Left lung (tissue), 10 donors: ENCODE data around the gene CTSC. TPM values are rescaled to one million over a fixed set of nuclear protein-coding genes. Genes with fewer than 3 reads are reported as not detected.

Experiments
- ATAC-seq: fragments of 200-7000 bp; cut with Tn5 transposase; one replicate; pipeline ENCODE4 v1.9.1; 2020; ENCODE audit warnings: moderate library complexity
- DNase-seq, 4 donors: peaks; one replicate each; pipeline ENCODE4 v3.0.0-alpha.2; 2013 to 2020
- H3K27ac ChIP-seq, 2 donors: fragments of 200-600 bp; sonication (generic) in 1 of 2; one replicate each; pipeline versions ENCODE4 v1.5.0 to v1.8.0; 2020 to 2021
- H3K27me3 ChIP-seq, 2 donors: fragments of 200-600 bp; sonication (generic) in 1 of 2; one replicate each; pipeline versions ENCODE4 v1.5.0 to v1.8.0; 2020 to 2021
- H3K36me3 ChIP-seq, 2 donors: fragments of 200-600 bp; sonication (generic) in 1 of 2; one replicate each; pipeline versions ENCODE4 v1.5.0 to v1.8.0; 2020 to 2021
- H3K4me1 ChIP-seq, 2 donors: fragments of 200-600 bp; one replicate each; pipeline ENCODE4 v1.8.0; 2021
- H3K4me3 ChIP-seq, 2 donors: fragments of 200-600 bp; sonication (generic) in 1 of 2; one replicate each; pipeline versions ENCODE4 v1.5.0 to v1.8.0; 2020 to 2021; ENCODE audit warnings: mild to moderate bottlenecking in 1 of 2
- H3K9me3 ChIP-seq, 2 donors: fragments of 200-600 bp; sonication (generic) in 1 of 2; one replicate each; pipeline versions ENCODE4 v1.5.0 to v1.8.0; 2020 to 2021
- CTCF ChIP-seq, 2 donors: fragments of 200-600 bp; sonication (generic) in 1 of 2; IDR thresholded peaks; one replicate each; pipeline versions ENCODE4 v1.5.0 to v1.8.0; 2021; ENCODE audit warnings: antibody characterized with exemption in 2 of 2
- intact Hi-C, 2 donors: fragments of 100-400 bp; cut with DNase I; formaldehyde crosslinking; loops; one replicate each; pipeline versions ENCODE4 v1.11.2 to v1.14.2; 2022
- polyA plus RNA-seq, 6 donors: library from polyadenylated mRNA; unstranded; fragments of 120-200 nt; gene quantifications; one replicate each; pipeline ENCODE4 v1.2.1, GENCODE V29; 2013; ENCODE audit not compliant: insufficient read length in 6 of 6
- total RNA-seq, 2 donors: library from RNA; stranded (reverse); fragmentation: NEBNext Ultra II Directional; extraction: Animal tissue kit (Norgen Biotek cat#: 25700); gene quantifications; one replicate each; pipeline ENCODE4 v1.2.1, GENCODE V29; 2021
- donor health status: DM: no; HTN: yes; CAD: no.
- donor health status: DM: no; HTN: no; CAD: no.

CTSC gene
- total and polyA plus RNA-seq, 8 donors, result 162 to 422 (median 190) TPM

DNA sequence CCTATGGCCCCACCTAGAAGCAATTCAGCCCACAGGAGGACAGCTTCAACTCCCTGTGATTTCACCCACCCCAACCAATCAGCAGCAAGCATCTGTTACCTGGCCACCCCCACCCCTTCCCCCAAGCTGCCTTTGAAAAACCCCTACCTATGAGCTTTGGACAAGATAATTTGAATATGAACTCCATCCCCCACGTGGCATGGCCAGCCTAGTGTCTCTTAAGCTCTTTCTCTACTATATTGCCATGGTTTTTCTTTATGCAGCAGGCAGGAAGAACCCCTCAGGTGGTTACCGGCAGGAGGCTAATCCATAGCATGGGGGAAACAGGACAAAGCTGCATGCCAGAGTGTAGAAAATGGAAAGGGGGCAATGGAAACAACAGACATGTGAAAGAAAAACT is 29.0 kb downstream of the CTSC start:
- intact Hi-C loops, result no loop called here
- H3K4me1 ChIP-seq, result no peaks in the 10 kb centered on the region
- H3K27me3 ChIP-seq, result no peaks in the 10 kb centered on the region
- H3K4me3 ChIP-seq, result no peak overlapping the region
- no peak for TF ChIP-seq CTCF (IDR thresholded peaks at IDR 0.05)
- H3K9me3 ChIP-seq, result no peaks in the 10 kb centered on the region
- H3K36me3 ChIP-seq, result peaks cover 0 to 64% of the 10 kb centered on the region in 2 donors
- no peak for ATAC-seq
- no peak for DNase-seq
- no peak overlapping the region for H3K27ac ChIP-seq

- no peak for DNase-seq
- H3K9me3 ChIP-seq, result no peaks in the 10 kb centered on the region
- peaks cover 0 to 68% of the 10 kb centered on the region in 2 donors for H3K36me3 ChIP-seq
- H3K27me3 ChIP-seq, result no peaks in the 10 kb centered on the region
- no peaks in the 10 kb centered on the region for H3K4me1 ChIP-seq
- intact Hi-C loops, result no loop called here
- no peak overlapping the region for H3K4me3 ChIP-seq
- H3K27ac ChIP-seq, result no peak overlapping the region
- no peak for ATAC-seq
- TF ChIP-seq CTCF (IDR thresholded peaks at IDR 0.05), result no peak
These were observed 29.6 kb downstream of the CTSC start for GRCh38 chr11:88307749-88308425.

DNA sequence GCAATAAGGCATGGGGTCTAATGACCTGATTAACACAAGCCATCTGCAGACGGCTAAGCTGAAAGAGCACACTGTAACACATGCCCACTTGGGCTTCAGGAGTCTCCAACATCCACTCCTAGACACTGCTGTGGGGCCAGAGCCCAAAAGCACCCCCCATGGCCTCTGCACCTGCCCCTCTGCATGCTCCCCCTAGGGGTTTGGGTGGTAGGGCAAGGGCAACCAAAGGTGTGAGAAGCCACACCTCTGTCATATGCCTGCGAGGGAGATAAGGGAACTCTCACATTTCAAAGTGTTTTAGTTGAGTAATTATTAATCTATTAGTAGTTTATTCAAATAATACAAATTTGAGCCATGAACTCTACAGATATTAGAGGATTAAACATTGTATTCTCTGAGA is 30.8 kb downstream of the CTSC start:
- Histone ChIP-seq H3K27ac (no peak overlapping the region), H3K36me3 (peaks cover 0 to 60% of the 10 kb centered on the region in 2 donors), H3K4me3 (no peak overlapping the region), H3K9me3 (no peaks in the 10 kb centered on the region), H3K27me3 (no peaks in the 10 kb centered on the region), H3K4me1 (peaks cover 4% of the 10 kb centered on the region in 2 donors)
- ATAC-seq (no peak), DNase-seq (no peak)
- no peak for TF ChIP-seq CTCF (IDR thresholded peaks at IDR 0.05)
- intact Hi-C loops, result no loop called here

DNA sequence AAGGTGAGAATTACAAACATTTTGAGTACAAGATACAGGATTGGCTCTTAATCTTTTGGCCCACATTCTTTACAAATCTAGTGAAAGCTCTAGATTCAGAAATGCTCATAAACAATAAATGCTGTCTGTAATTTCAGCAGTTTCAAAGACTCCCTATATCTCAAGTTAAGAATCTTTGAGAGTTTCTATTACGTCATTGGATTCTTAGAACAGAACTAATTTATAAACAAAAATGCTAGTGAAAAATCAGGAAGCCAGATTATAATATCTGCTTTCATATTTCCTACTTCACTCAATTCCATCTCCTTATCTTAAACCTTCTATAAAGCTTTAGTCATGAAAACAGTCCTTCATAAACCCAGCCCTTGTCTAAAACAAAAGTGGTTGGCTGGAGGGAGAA is 32.1 kb downstream of the CTSC start:
- intact Hi-C loops, result no loop called here
- DNase-seq, result no peak
- H3K36me3 ChIP-seq, result peaks cover 0 to 59% of the 10 kb centered on the region in 2 donors

GRCh38 chr11:88304352-88304751 is 33.2 kb downstream of the CTSC start:
- H3K9me3 ChIP-seq, result no peaks in the 10 kb centered on the region
- H3K27me3 ChIP-seq, result no peaks in the 10 kb centered on the region
- no peak overlapping the region for H3K4me3 ChIP-seq
- no peak for DNase-seq
- H3K4me1 ChIP-seq, result peaks cover 4 to 11% of the 10 kb centered on the region in 2 donors
- intact Hi-C loops, result no loop called here
- TF ChIP-seq CTCF (IDR thresholded peaks at IDR 0.05), result no peak
- H3K27ac ChIP-seq, result no peak overlapping the region
- peaks cover 0 to 68% of the 10 kb centered on the region in 2 donors for H3K36me3 ChIP-seq
- no peak for ATAC-seq

More for the DNA sequence above, 32.1 kb downstream of the CTSC start:
- H3K9me3 ChIP-seq, result no peaks in the 10 kb centered on the region
- H3K27ac ChIP-seq, result no peak overlapping the region
- ATAC-seq, result no peak
- no peak overlapping the region for H3K4me3 ChIP-seq
- H3K4me1 ChIP-seq, result peaks cover 4% of the 10 kb centered on the region in 2 donors
- no peaks in the 10 kb centered on the region for H3K27me3 ChIP-seq
- no peak for TF ChIP-seq CTCF (IDR thresholded peaks at IDR 0.05)
